IMR-90 (cell line): Measurements from ENCODE around the gene KCP. TPM values are rescaled to one million over a fixed set of nuclear protein-coding genes. Genes with fewer than 3 reads are reported as not detected.

Experiments
- ATAC-seq: fragments of 200-7000 bp; cut with Tn5 transposase; 2 replicates; pipeline ENCODE4 v1.9.1; 2020; ENCODE audit warnings: low read depth, mild to moderate bottlenecking, moderate library complexity
- BruUV-seq: library from RNA; stranded (reverse); fragments of 400-500 nt; replicated peaks from 2 replicates; lab custom pipeline; 2021; lab: Mats Ljungman, UMichigan
- CTCF ChIA-PET: fragments of 300-600 bp; formaldehyde crosslinking; extraction: SDS; loops from one replicate; lab custom pipeline; 2021; ENCODE audit warnings: antibody characterized with exemption; lab: Yijun Ruan, JAX
- POLR2A ChIA-PET: fragments of 300-600 bp; sonication (Branson Sonifier 250); formaldehyde crosslinking; loops from one replicate; lab custom pipeline; 2022; ENCODE audit warnings: antibody characterized with exemption; ENCODE audit not compliant: unreplicated experiment; lab: Charles Lee
- DNase-seq: peaks from one replicate; pipeline ENCODE4 v3.0.0; 2013
- H2AFZ ChIP-seq: replicated peaks from 2 replicates; pipeline ENCODE3; 2013; ENCODE audit warnings: low read length, mild to moderate bottlenecking; ENCODE audit not compliant: poor library complexity
- H2AK5ac ChIP-seq: 2 replicates; pipeline ENCODE4 v1.6.1; 2013; ENCODE audit warnings: low read depth, low read length, inconsistent platforms
- H2AK9ac ChIP-seq: replicated peaks from 2 replicates; pipeline ENCODE3; 2013; ENCODE audit warnings: mild to moderate bottlenecking, low read depth, low read length, moderate library complexity; ENCODE audit not compliant: poor library complexity
- H2BK120ac ChIP-seq: 2 replicates; pipeline ENCODE4 v1.6.1; 2013; ENCODE audit warnings: low read depth, low read length, inconsistent platforms
- H2BK15ac ChIP-seq: 3 replicates; pipeline ENCODE4 v1.6.1; 2013; ENCODE audit warnings: low read depth, low read length, inconsistent platforms
- H2BK20ac ChIP-seq: 2 replicates; pipeline ENCODE4 v1.6.1; 2013; ENCODE audit warnings: low read depth, mild to moderate bottlenecking, inconsistent platforms, low read length, moderate library complexity
- H2BK5ac ChIP-seq: 2 replicates; pipeline ENCODE4 v1.6.1; 2013; ENCODE audit warnings: mild to moderate bottlenecking, low read depth, low read length, inconsistent platforms; ENCODE audit not compliant: poor library complexity, severe bottlenecking
- H3K14ac ChIP-seq: replicated peaks from 2 replicates; pipeline ENCODE4 v1.6.1; 2013; ENCODE audit warnings: low read depth, low read length, inconsistent platforms
- H3K18ac ChIP-seq: 2 replicates; pipeline ENCODE4 v1.6.1; 2013; ENCODE audit warnings: low read depth, low read length, control low read depth
- H3K23ac ChIP-seq: 2 replicates; pipeline ENCODE4 v1.6.1; 2013; ENCODE audit warnings: low read depth, low read length, inconsistent platforms
- H3K27ac ChIP-seq: 2 replicates; pipeline ENCODE4 v1.5.1; 2013; ENCODE audit warnings: mild to moderate bottlenecking, control low read depth, low read length; ENCODE audit not compliant: insufficient read depth
- H3K27me3 ChIP-seq: 2 replicates; pipeline ENCODE4 v1.6.1; 2013; ENCODE audit warnings: low read length; ENCODE audit not compliant: control insufficient read depth, insufficient read depth
- H3K36me3 ChIP-seq: 2 replicates; pipeline ENCODE4 v1.6.1; 2013; ENCODE audit warnings: low read length, mixed read lengths; ENCODE audit not compliant: control insufficient read depth, insufficient read depth
- H3K4ac ChIP-seq: 2 replicates; pipeline ENCODE4 v1.6.1; 2013; ENCODE audit warnings: low read depth, low read length, inconsistent platforms
- H3K4me1 ChIP-seq: 2 replicates; pipeline ENCODE4 v1.6.1; 2013; ENCODE audit warnings: low read length, mixed read lengths; ENCODE audit not compliant: control insufficient read depth, insufficient read depth
- H3K4me2 ChIP-seq: 2 replicates; pipeline ENCODE4 v1.6.1; 2013; ENCODE audit warnings: low read depth, mild to moderate bottlenecking, control low read depth, low read length, moderate library complexity
- H3K4me3 ChIP-seq: 2 replicates; pipeline ENCODE4 v1.5.1; 2013; ENCODE audit warnings: low read depth, mild to moderate bottlenecking, control low read depth, low read length, moderate library complexity; ENCODE audit not compliant: insufficient read depth
- H3K56ac ChIP-seq: 2 replicates; pipeline ENCODE4 v1.6.1; 2013; ENCODE audit warnings: low read length, inconsistent platforms; ENCODE audit not compliant: insufficient read depth; ENCODE audit errors: extremely low read depth
- H3K79me1 ChIP-seq, 2 experiments: 2 replicates each; pipeline ENCODE4 v1.6.1; 2013; ENCODE audit warnings: low read length in 2 of 2, inconsistent platforms in 1 of 2, low read depth in 1 of 2
- H3K9ac ChIP-seq: 2 replicates; pipeline ENCODE4 v1.6.1; 2013; ENCODE audit warnings: low read depth, low read length, control low read depth
- H3K9me1 ChIP-seq: 2 replicates; pipeline ENCODE4 v1.6.1; 2013; ENCODE audit warnings: low read length, inconsistent platforms; ENCODE audit not compliant: insufficient read depth
- H3K9me3 ChIP-seq: 2 replicates; pipeline ENCODE4 v1.6.1; 2013; ENCODE audit warnings: low read length; ENCODE audit not compliant: control insufficient read depth, insufficient read depth
- H4K20me1 ChIP-seq: 2 replicates; pipeline ENCODE4 v1.6.1; 2013; ENCODE audit warnings: low read length, inconsistent platforms; ENCODE audit not compliant: insufficient read depth
- H4K5ac ChIP-seq: 2 replicates; pipeline ENCODE4 v1.6.1; 2013; ENCODE audit warnings: mild to moderate bottlenecking, low read depth, low read length, control low read depth
- H4K8ac ChIP-seq, 2 experiments: 2 replicates each; pipeline ENCODE4 v1.6.1; 2013; ENCODE audit warnings: low read depth in 2 of 2, low read length in 2 of 2, control low read depth in 1 of 2, inconsistent platforms in 1 of 2
- H4K91ac ChIP-seq: 2 replicates; pipeline ENCODE4 v1.6.1; 2013; ENCODE audit warnings: low read depth, low read length, inconsistent platforms; ENCODE audit not compliant: insufficient read depth
- CHD1 ChIP-seq: IDR thresholded peaks from 2 replicates; pipeline ENCODE4 v1.6.1; 2012; ENCODE audit warnings: low read depth, low read length, improper control_type of control experiment
- CTCF ChIP-seq: conservative IDR thresholded peaks from 2 replicates; pipeline ENCODE4 v1.5.1; 2012; ENCODE audit warnings: mild to moderate bottlenecking, low read depth, low read length, improper control_type of control experiment
- ELK1 ChIP-seq: fragments of 150-350 bp; IDR thresholded peaks from 2 replicates; pipeline ENCODE4 v1.6.1; 2016; ENCODE audit warnings: low read depth, mild to moderate bottlenecking, low read length, moderate library complexity, borderline replicate concordance
- MAZ ChIP-seq: IDR thresholded peaks from 2 replicates; pipeline ENCODE4 v1.6.1; 2012; ENCODE audit warnings: low read depth, mild to moderate bottlenecking, low read length, improper control_type of control experiment, moderate library complexity, borderline replicate concordance
- MXI1 ChIP-seq: IDR thresholded peaks from 2 replicates; pipeline ENCODE4 v1.6.1; 2012; ENCODE audit warnings: low read depth, mild to moderate bottlenecking, low read length, moderate library complexity, borderline replicate concordance
- NFE2L2 ChIP-seq: fragments of 150-350 bp; IDR thresholded peaks from 2 replicates; pipeline ENCODE4 v1.6.1; 2016; ENCODE audit warnings: low read depth, mild to moderate bottlenecking, low read length
- POLR2A ChIP-seq: IDR thresholded peaks from 2 replicates; pipeline ENCODE4 v1.6.1; 2012; ENCODE audit warnings: mild to moderate bottlenecking, low read depth, low read length
- RAD21 ChIP-seq: IDR thresholded peaks from 2 replicates; pipeline ENCODE4 v1.6.1; 2012; ENCODE audit warnings: low read length, improper control_type of control experiment
- RFX5 ChIP-seq: IDR thresholded peaks from 2 replicates; pipeline ENCODE4 v1.8.0; 2012; ENCODE audit warnings: low read depth, mild to moderate bottlenecking, low read length, moderate library complexity
- SMC3 ChIP-seq: fragments of 150-350 bp; IDR thresholded peaks from 2 replicates; pipeline ENCODE4 v1.6.1; 2016; ENCODE audit warnings: low read depth, mild to moderate bottlenecking, antibody characterized with exemption, low read length, moderate library complexity
- USF2 ChIP-seq: fragments of 150-350 bp; IDR thresholded peaks from 2 replicates; pipeline ENCODE4 v1.6.1; 2017; ENCODE audit warnings: mild to moderate bottlenecking, antibody characterized with exemption, low read length, low read depth
- WGBS, 2 experiments: methylation state at CpG; one replicate each; pipeline versions ENCODE4 v1.1.5 to v1.1.7; 2013; ENCODE audit warnings: missing lambda C conversion rate in 2 of 2; ENCODE audit not compliant: insufficient read length in 1 of 2; ENCODE audit errors: extremely low coverage in 2 of 2; 5-methylcytosine and 5-hydroxymethylcytosine counted together
- dilution Hi-C: fragments of 300-500 bp; cut with HindIII; formaldehyde crosslinking; loops from one replicate; pipeline ENCODE4 v1.14.3; 2018; ENCODE audit warnings: low sequenced_read_pairs; ENCODE audit not compliant: unreplicated experiment
- in situ Hi-C: fragments of 300-500 bp; cut with MboI; formaldehyde crosslinking; loops from 3 replicates; pipeline ENCODE4 v1.14.3; 2019; ENCODE audit warnings: low sequenced_read_pairs, inconsistent platforms, mixed read lengths
- intact Hi-C: fragments of 100-400 bp; cut with micrococcal nuclease; formaldehyde crosslinking; loops from 2 replicates; pipeline ENCODE4 v1.10.0; 2022
- polyA plus RNA-seq, 3 experiments: library from polyadenylated mRNA; depleted of rRNA; stranded (reverse); fragments of >200 nt; gene quantifications; 2 replicates each; pipeline ENCODE4 v1.2.3, GENCODE V29; 2012; ENCODE audit warnings: low replicate concordance in 1 of 3
- total RNA-seq: library from RNA; depleted of rRNA; stranded (reverse); fragments of >200 nt; gene quantifications from 2 replicates; pipeline ENCODE4 v1.2.3, GENCODE V29; 2012

The KCP gene
- total and polyA plus RNA-seq, 2 of the 4 experiments (the other 2 are of a cell fraction): 0.03 TPM; not detected in 1

- no peak overlapping the region for H3K27ac ChIP-seq
- H3K23ac ChIP-seq: no peak overlapping the region
- H4K5ac ChIP-seq: no peak overlapping the region
- H3K36me3 ChIP-seq: no peaks in the 10 kb centered on the region
- CTCF ChIA-PET: interaction anchor here (0.6 to 1.0 kb wide), 2 partner anchors 9 to 17 kb away, joined by 3 to 4 read pairs; partner anchors contain the start of gene ATP6V1F
- no peak overlapping the region for H2AK5ac ChIP-seq
- H3K27me3 ChIP-seq: peaks cover 10% of the 10 kb centered on the region; the same call in 1 of the 2 replicates
- H3K56ac ChIP-seq: no peak overlapping the region
- H2BK120ac ChIP-seq: no peak overlapping the region
- dilution Hi-C loops: no loop called here
- in situ Hi-C loops: loop anchor here (5.0 to 25.0 kb wide), 2 partner anchors 273 to 418 kb away; partner anchors contain the start of gene HILPDA
- no peak overlapping the region for H2AK9ac ChIP-seq
- POLR2A ChIA-PET: no interaction called here
- no TSS peak for BruUV-seq
- peak overlapping the region; percentile 78 for H2AFZ ChIP-seq
- H4K91ac ChIP-seq: no peak overlapping the region
- H2BK5ac ChIP-seq: no peak overlapping the region
- no peak overlapping the region for H3K14ac ChIP-seq
- ATAC-seq (peak; percentile 95), DNase-seq (peak; percentile 58)
- H4K20me1 ChIP-seq: no peaks in the 10 kb centered on the region
- H3K79me1 ChIP-seq: no peaks in the 10 kb centered on the region
- WGBS, 2 experiments: 57% methylated on average over 10 of the region's 31 CpGs; no CpG with 5 or more reads in 1 of the 2 experiments
- H3K4me3 ChIP-seq: no peak overlapping the region
- H3K4me2 ChIP-seq: no peak overlapping the region
- H4K8ac ChIP-seq: no peak overlapping the region
- no peak for TF ChIP-seq RFX5
- no peak for TF ChIP-seq ELK1
- TF ChIP-seq CTCF: peak; percentile 92
- TF ChIP-seq RAD21: peak; percentile 96
- TF ChIP-seq MAZ: 0 out of 2 replicates have a peak, but pooled peaks have one; percentile 42
- no peak for TF ChIP-seq NFE2L2
- TF ChIP-seq SMC3: peak; percentile 78
- TF ChIP-seq CHD1: no peak
- peak; percentile 37; the same call in 1 of the 2 replicates for TF ChIP-seq POLR2A
- TF ChIP-seq MXI1: no peak
- TF ChIP-seq USF2: no peak
- no peak overlapping the region for H3K18ac ChIP-seq
- H2BK20ac ChIP-seq: no peak overlapping the region
- H3K9me3 ChIP-seq: no peaks in the 10 kb centered on the region
- H3K4me1 ChIP-seq: no peaks in the 10 kb centered on the region
- intact Hi-C loops: loop anchor here (5.0 kb wide), 3 partner anchors 268 to 453 kb away; partner anchors contain the start of gene METTL2B
- no peak overlapping the region for H3K9ac ChIP-seq
- H2BK15ac ChIP-seq: no peak overlapping the region
- no peak overlapping the region for H3K4ac ChIP-seq
- no peaks in the 10 kb centered on the region for H3K9me1 ChIP-seq
Measured at GRCh38 chr7:128879939-128880746, 30.4 kb downstream of the KCP start.
